Smooth muscle cell (in vitro differentiated cells): ENCODE measurements around the gene CCL17. TPM values are rescaled to one million over a fixed set of nuclear protein-coding genes. Genes with fewer than 3 reads are reported as not detected.

Experiments used
- DNase-seq: peaks from one replicate; lab custom pipeline; 2025; ENCODE audit not compliant: unreplicated experiment; lab: John Stamatoyannopoulos, UW
- H2AFZ ChIP-seq: fragments of 200-600 bp; sonication (generic); 2 replicates; pipeline ENCODE4 v1.6.0; 2016; ENCODE audit warnings: antibody characterized with exemption, low read depth, mild to moderate bottlenecking
- H3F3A ChIP-seq: fragments of 200-600 bp; sonication (generic); 2 replicates; pipeline ENCODE4 v1.6.0; 2017; ENCODE audit warnings: antibody characterized with exemption, low read depth
- H3K27ac ChIP-seq: fragments of 200-600 bp; sonication (generic); 2 replicates; pipeline ENCODE4 v1.5.1; 2016; ENCODE audit warnings: low read depth, mild to moderate bottlenecking
- H3K27me3 ChIP-seq: fragments of 200-600 bp; sonication (generic); 2 replicates; pipeline ENCODE4 v1.6.1; 2016; ENCODE audit warnings: low read depth, mild to moderate bottlenecking
- H3K36me3 ChIP-seq: fragments of 200-600 bp; sonication (generic); 2 replicates; pipeline ENCODE4 v1.5.1; 2016; ENCODE audit warnings: low read depth
- H3K4me1 ChIP-seq: fragments of 200-600 bp; sonication (generic); 2 replicates; pipeline ENCODE4 v1.5.1; 2016; ENCODE audit warnings: low read depth
- H3K4me2 ChIP-seq: fragments of 200-600 bp; sonication (generic); 2 replicates; pipeline ENCODE4 v1.6.0; 2016; ENCODE audit warnings: mild to moderate bottlenecking
- H3K4me3 ChIP-seq: fragments of 200-600 bp; sonication (generic); 2 replicates; pipeline ENCODE4 v1.5.1; 2016; ENCODE audit warnings: mild to moderate bottlenecking
- H3K79me2 ChIP-seq: fragments of 200-600 bp; sonication (generic); 2 replicates; pipeline ENCODE4 v1.6.0; 2016; ENCODE audit warnings: low read depth, mild to moderate bottlenecking
- H3K9ac ChIP-seq: fragments of 200-600 bp; sonication (generic); 2 replicates; pipeline ENCODE4 v1.6.0; 2016; ENCODE audit warnings: low read depth
- H3K9me3 ChIP-seq: fragments of 200-600 bp; sonication (generic); replicated peaks from 2 replicates; pipeline ENCODE4 v1.5.1; 2016; ENCODE audit warnings: low read depth
- H4K20me1 ChIP-seq: fragments of 200-600 bp; sonication (generic); 2 replicates; pipeline ENCODE4 v1.6.0; 2016; ENCODE audit warnings: low read depth
- WGBS: methylation state at CpG from one replicate; pipeline ENCODE4 v1.1.7; 2016; ENCODE audit warnings: low lambda C conversion rate; 5-methylcytosine and 5-hydroxymethylcytosine counted together
- polyA plus RNA-seq: library from polyadenylated mRNA; unstranded; fragments of >200 nt; fragmentation: Nextera tagmentation; extraction: Ambion mirVana; gene quantifications from 2 replicates; pipeline ENCODE4 v1.2.1, GENCODE V29; 2016
- total RNA-seq: library from RNA; depleted of rRNA; stranded (reverse); fragments of >200 nt; gene quantifications from 2 replicates; pipeline ENCODE4 v1.2.3, GENCODE V29; 2014
- TF ChIP-seq, protein P1 (sequence below): fragments of 200-600 bp; sonication (generic); IDR thresholded peaks from 2 replicates; pipeline ENCODE4 v1.5.1; 2017; ENCODE audit warnings: borderline replicate concordance, mild to moderate bottlenecking, antibody characterized with exemption; ENCODE audit not compliant: insufficient read depth, poor library complexity, severe bottlenecking

CCL17 gene
- total and polyA plus RNA-seq, 2 experiments from 2014 or later = not detected

- no peaks in the 10 kb centered on the region for H3K9me3 ChIP-seq
- no peak overlapping the region for H3K4me3 ChIP-seq
- no peak overlapping the region for H3K9ac ChIP-seq
- no peak overlapping the region for H3K27ac ChIP-seq
- no peak overlapping the region for H2AFZ ChIP-seq
- TF ChIP-seq, protein P1, sequence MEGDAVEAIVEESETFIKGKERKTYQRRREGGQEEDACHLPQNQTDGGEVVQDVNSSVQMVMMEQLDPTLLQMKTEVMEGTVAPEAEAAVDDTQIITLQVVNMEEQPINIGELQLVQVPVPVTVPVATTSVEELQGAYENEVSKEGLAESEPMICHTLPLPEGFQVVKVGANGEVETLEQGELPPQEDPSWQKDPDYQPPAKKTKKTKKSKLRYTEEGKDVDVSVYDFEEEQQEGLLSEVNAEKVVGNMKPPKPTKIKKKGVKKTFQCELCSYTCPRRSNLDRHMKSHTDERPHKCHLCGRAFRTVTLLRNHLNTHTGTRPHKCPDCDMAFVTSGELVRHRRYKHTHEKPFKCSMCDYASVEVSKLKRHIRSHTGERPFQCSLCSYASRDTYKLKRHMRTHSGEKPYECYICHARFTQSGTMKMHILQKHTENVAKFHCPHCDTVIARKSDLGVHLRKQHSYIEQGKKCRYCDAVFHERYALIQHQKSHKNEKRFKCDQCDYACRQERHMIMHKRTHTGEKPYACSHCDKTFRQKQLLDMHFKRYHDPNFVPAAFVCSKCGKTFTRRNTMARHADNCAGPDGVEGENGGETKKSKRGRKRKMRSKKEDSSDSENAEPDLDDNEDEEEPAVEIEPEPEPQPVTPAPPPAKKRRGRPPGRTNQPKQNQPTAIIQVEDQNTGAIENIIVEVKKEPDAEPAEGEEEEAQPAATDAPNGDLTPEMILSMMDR = no peak
- no peaks in the 10 kb centered on the region for H3F3A ChIP-seq
- no peaks in the 10 kb centered on the region for H4K20me1 ChIP-seq
- peaks cover 3% of the 10 kb centered on the region for H3K36me3 ChIP-seq
- no peaks in the 10 kb centered on the region for H3K27me3 ChIP-seq
- H3K79me2 ChIP-seq = no peaks in the 10 kb centered on the region
- no peak for DNase-seq
- WGBS = 87% methylated on average over 2 of the region's 2 CpGs
- H3K4me1 ChIP-seq = peaks cover 5% of the 10 kb centered on the region
- H3K4me2 ChIP-seq = no peak overlapping the region
Measured at GRCh38 chr16:57423152-57423551, 18.6 kb downstream of the CCL17 start.

- Histone ChIP-seq H4K20me1 (no peaks in the 10 kb centered on the region), H3F3A (no peaks in the 10 kb centered on the region), H3K79me2 (no peaks in the 10 kb centered on the region), H3K9ac (no peak overlapping the region), H3K27ac (no peak overlapping the region), H2AFZ (no peak overlapping the region), H3K4me1 (no peaks in the 10 kb centered on the region), H3K4me3 (no peak overlapping the region), H3K9me3 (no peaks in the 10 kb centered on the region), H3K36me3 (peaks cover 3% of the 10 kb centered on the region), H3K4me2 (no peak overlapping the region), H3K27me3 (no peaks in the 10 kb centered on the region)
- WGBS = 95% methylated on average over 3 of the region's 3 CpGs
- no peak for DNase-seq
- TF ChIP-seq, protein P1 = no peak
Measured at GRCh38 chr16:57424583-57424982, 20.0 kb downstream of the CCL17 start.

- 94% methylated on average over 7 of the region's 7 CpGs for WGBS
- no peak overlapping the region for H2AFZ ChIP-seq
- no peak for DNase-seq
- H3K36me3 ChIP-seq = peaks cover 7% of the 10 kb centered on the region
- no peak overlapping the region for H3K4me3 ChIP-seq
- H3K4me1 ChIP-seq = no peaks in the 10 kb centered on the region
- H3K4me2 ChIP-seq = no peak overlapping the region
- H3K27ac ChIP-seq = no peak overlapping the region
- H3F3A ChIP-seq = no peaks in the 10 kb centered on the region
- no peaks in the 10 kb centered on the region for H4K20me1 ChIP-seq
- no peaks in the 10 kb centered on the region for H3K27me3 ChIP-seq
- no peaks in the 10 kb centered on the region for H3K9me3 ChIP-seq
- H3K79me2 ChIP-seq = no peaks in the 10 kb centered on the region
- TF ChIP-seq, protein P1 = no peak
- no peak overlapping the region for H3K9ac ChIP-seq
Measured at GRCh38 chr16:57426356-57426755, 21.8 kb downstream of the CCL17 start.

DNA sequence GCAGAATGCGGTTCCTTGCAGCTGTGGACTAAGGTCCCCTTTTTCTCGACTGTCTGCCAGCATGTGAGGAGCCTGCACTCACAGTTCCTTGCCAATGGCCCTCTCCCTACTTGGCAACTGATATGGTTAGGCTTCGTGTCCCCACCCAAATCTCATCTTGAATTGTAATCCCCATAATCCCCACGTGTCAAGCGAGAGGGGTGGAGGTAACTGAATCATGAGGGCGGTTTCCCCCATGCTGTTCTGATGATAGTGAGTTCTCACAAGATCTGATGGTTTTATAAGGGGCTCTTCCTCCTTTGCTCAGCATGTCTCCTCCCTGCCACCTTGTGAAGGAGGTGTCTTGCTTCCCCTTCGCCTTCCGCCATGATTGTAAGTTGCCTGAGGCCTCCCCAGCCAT lies 22.7 kb downstream of the CCL17 start:
- H3K9ac ChIP-seq = no peak overlapping the region
- peaks cover 9% of the 10 kb centered on the region for H3K36me3 ChIP-seq
- H3K4me1 ChIP-seq = no peaks in the 10 kb centered on the region
- H3K4me3 ChIP-seq = no peak overlapping the region
- WGBS = 86% methylated on average over 8 of the region's 8 CpGs
- TF ChIP-seq, protein P1 = no peak
- H2AFZ ChIP-seq = no peak overlapping the region
- no peaks in the 10 kb centered on the region for H3F3A ChIP-seq
- no peak for DNase-seq
- H4K20me1 ChIP-seq = no peaks in the 10 kb centered on the region
- no peaks in the 10 kb centered on the region for H3K27me3 ChIP-seq
- H3K4me2 ChIP-seq = no peak overlapping the region
- no peaks in the 10 kb centered on the region for H3K9me3 ChIP-seq
- H3K79me2 ChIP-seq = no peaks in the 10 kb centered on the region
- no peak overlapping the region for H3K27ac ChIP-seq
